T-helper 22 cell (primary cell): Measurements from ENCODE around the gene GAMT.

Experiments used
- DNase-seq: peaks from one replicate; pipeline ENCODE4 v3.0.0-alpha.2; 2020; ENCODE audit warnings: low read depth

GAMT gene

GRCh38 chr19:1364070-1364704 lies 37.2 kb downstream of the GAMT start:
- DNase-seq: no peak

GRCh38 chr19:1363599-1363998 lies 37.7 kb downstream of the GAMT start:
- no peak for DNase-seq

GRCh38 chr19:1362387-1363257 lies 38.7 kb downstream of the GAMT start:
- DNase-seq: no peak

- no peak for DNase-seq
Measured at GRCh38 chr19:1361601-1362386, 39.5 kb downstream of the GAMT start.

GRCh38 chr19:1360818-1361461 lies 40.4 kb downstream of the GAMT start:
- no peak for DNase-seq

GRCh38 chr19:1360126-1360817 lies 41.1 kb downstream of the GAMT start:
- no peak for DNase-seq

GRCh38 chr19:1357531-1358109 lies 43.7 kb downstream of the GAMT start:
- DNase-seq: no peak

- no peak for DNase-seq
Measured at GRCh38 chr19:1356508-1356865, 44.9 kb downstream of the GAMT start.

- DNase-seq: no peak
Measured at GRCh38 chr19:1355568-1356507, 45.5 kb downstream of the GAMT start.

GRCh38 chr19:1354970-1355567 lies 46.3 kb downstream of the GAMT start:
- no peak for DNase-seq

- no peak for DNase-seq
Measured at GRCh38 chr19:1353144-1353543, 48.2 kb downstream of the GAMT start.

- DNase-seq: no peak
Measured at GRCh38 chr19:1351381-1351851, 49.9 kb downstream of the GAMT start.

GRCh38 chr19:1350867-1351266 lies 50.5 kb downstream of the GAMT start:
- DNase-seq: no peak

- no peak for DNase-seq
Measured at GRCh38 chr19:1349211-1349610, 52.1 kb downstream of the GAMT start.
